ES-I3 (cell line): Measurements from ENCODE around the gene ETS2.
"Not testable (repeated sequence)": the region's sequence is repeated elsewhere in the genome, so short reads cannot be mapped to it uniquely, and the experiment has no call there.

ENCODE experiments used
- H3K36me3 ChIP-seq: 2 replicates; pipeline ENCODE4 v1.6.1; 2013; ENCODE audit warnings: mild to moderate bottlenecking, low read length, control low read depth, moderate library complexity; ENCODE audit not compliant: insufficient read depth
- H3K4me1 ChIP-seq: 2 replicates; pipeline ENCODE4 v1.6.1; 2013; ENCODE audit warnings: mild to moderate bottlenecking, control low read depth, low read length; ENCODE audit not compliant: insufficient read depth
- H3K9ac ChIP-seq: 2 replicates; pipeline ENCODE4 v1.6.1; 2013; ENCODE audit warnings: low read depth, mild to moderate bottlenecking, low read length, moderate library complexity
- H3K9me3 ChIP-seq: 2 replicates; pipeline ENCODE4 v1.6.1; 2013; ENCODE audit warnings: mild to moderate bottlenecking, low read length, moderate library complexity; ENCODE audit not compliant: control insufficient read depth, insufficient read depth

ETS2 gene

DNA sequence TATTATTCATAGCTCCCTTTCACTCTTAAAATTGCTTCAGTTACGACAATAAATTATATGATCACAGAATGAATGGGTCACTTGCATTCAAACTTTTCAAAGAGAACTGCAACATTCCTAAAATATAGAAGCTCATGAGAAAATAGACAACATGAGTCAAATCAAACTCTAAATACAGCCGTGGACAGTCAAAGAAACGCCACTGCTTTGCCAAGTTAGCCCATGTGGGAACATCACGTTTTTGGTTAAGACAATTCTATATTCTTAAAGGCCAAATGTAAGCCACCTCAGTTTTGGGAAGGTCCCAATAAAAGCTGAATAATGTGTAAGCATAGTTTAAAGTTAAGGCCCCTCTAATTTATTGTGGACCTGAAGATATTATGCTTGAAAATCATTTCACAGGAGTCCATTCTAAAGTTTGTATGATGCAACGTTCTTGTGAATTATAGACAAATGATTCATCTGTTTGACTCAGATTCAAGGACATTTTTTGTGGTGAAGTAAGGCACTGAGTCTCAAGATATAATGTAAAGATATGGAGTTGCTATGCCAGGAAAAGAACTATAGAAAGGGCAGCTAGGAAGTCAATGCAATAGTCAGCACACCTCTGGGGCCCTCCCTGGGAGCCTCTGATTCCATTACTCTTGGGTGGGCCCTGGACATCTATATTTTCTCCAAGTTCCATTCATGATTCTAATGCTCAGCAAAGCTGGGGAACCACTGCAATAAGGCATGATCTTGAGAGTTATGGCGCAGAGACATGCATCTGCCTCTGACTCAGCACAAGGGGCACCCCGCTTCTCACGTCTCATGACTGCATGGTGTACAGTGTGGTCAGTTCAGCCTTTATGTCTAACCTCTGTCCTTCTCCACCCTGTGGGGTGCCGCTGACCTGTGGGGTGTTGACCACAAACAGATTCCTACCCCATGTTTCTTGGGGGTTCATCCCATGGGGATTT, 33.9 kb downstream of the ETS2 start:
- Histone ChIP-seq H3K9ac (no peak overlapping the region), H3K9me3 (no peaks in the 10 kb centered on the region), H3K4me1 (no peaks in the 10 kb centered on the region), H3K36me3 (no peaks in the 10 kb centered on the region)

DNA sequence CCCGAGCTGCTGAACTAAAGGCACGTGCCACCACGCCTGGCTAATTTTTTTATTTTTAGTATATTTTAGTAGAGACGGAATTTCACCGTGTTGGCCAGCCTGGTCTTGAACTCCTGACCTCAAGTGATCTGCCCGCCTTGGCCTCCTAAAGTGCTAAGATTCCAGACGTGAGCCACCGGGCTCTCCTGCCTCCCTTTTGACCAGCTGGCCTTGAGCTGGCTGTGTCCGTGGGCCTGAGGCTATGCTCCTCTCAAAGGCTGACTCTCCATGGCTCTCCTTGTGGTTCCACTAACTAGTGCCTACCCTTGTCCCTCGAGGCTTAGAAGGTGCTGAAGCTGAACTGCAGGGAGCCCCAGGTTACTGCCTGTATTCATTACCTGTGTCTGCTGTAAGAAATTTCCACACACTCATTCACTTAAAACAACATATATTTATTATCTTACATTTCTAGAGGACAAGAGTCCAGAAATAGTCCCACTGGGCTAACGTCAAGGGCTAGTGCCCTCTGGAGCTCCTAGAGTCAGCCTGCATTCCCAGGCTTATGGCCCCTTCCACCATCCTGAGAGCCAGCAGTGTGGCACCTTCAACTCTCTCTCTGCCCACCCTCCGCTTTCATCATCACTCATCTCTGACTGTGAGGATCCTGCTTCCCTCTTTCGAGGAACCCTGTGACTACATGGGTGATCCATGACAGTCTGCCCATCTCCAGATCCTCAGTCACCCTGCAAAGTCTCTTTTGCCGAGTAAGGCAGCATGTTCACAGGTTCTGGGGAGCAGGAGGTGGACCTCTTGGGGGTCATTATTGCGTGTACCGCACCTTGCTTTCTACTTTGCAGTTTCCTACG, 34.9 kb downstream of the ETS2 start:
- Histone ChIP-seq H3K9me3 (no peaks in the 10 kb centered on the region), H3K9ac (no peak overlapping the region), H3K36me3 (no peaks in the 10 kb centered on the region), H3K4me1 (no peaks in the 10 kb centered on the region)

DNA sequence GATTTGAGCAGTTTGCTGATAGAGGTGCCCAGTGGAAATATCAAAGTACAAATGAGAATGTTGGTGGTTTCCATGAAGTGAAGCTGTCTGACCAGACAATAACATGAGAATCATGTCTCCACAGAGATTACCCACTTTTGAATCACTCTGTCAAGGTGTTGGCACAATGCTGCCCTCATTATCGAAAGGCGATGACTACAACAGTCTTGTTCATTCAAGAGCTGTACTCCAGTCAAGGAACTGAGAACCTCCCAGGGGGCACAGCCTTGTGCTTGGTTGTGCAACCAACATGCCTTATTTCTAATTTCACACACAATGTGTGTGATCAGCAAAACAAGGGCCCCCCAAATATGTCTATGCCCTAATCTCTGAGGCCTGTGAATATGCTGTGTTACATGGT, 35.7 kb downstream of the ETS2 start:
- no peaks in the 10 kb centered on the region for H3K36me3 ChIP-seq
- no peaks in the 10 kb centered on the region for H3K4me1 ChIP-seq
- no peak overlapping the region for H3K9ac ChIP-seq
- no peaks in the 10 kb centered on the region for H3K9me3 ChIP-seq

DNA sequence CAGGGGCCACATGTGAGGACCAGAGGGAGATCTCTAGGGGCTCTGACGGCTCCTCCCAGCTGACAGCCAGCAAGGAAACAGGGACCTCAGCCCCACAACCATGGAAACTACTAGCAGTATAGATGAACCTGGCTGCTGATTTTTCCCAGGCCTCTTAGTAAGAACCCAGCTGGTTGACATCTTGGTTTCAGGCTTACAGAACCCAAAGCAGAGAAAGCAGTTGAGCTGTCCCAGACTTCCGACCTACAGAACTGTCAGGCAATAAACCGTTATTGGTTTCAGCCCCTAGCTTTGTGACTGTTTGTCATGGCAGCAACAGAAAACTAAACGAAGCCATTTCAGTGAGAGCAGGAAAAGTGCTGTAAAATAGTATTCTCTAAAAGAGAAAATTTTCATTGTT, 36.4 kb downstream of the ETS2 start:
- Histone ChIP-seq H3K4me1 (no peaks in the 10 kb centered on the region), H3K9me3 (no peaks in the 10 kb centered on the region), H3K36me3 (no peaks in the 10 kb centered on the region), H3K9ac (no peak overlapping the region)

DNA sequence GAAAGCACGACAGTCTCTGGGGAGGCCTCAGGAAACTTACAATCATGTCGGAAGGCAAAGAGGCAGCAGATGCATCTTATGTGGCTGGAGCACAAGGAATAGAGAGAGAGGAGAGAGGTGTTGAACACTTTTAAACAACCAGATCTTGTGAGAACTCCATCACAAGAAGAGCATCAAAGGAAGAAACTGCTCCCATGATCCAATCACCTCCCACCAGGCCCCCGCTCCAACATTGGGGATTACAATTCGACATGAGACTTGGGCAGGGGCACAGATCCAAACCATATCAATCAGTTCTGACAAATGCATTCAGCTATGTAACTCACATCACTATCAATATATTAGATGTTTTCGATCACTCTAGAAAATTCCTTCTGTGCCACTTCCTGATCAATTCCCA, 37.6 kb downstream of the ETS2 start:
- no peaks in the 10 kb centered on the region for H3K36me3 ChIP-seq
- no peak overlapping the region for H3K9ac ChIP-seq
- 0 out of 2 replicates have a peak, but pooled peaks cover 3% of the 10 kb centered on the region for H3K4me1 ChIP-seq
- H3K9me3 ChIP-seq, result no peaks in the 10 kb centered on the region

DNA sequence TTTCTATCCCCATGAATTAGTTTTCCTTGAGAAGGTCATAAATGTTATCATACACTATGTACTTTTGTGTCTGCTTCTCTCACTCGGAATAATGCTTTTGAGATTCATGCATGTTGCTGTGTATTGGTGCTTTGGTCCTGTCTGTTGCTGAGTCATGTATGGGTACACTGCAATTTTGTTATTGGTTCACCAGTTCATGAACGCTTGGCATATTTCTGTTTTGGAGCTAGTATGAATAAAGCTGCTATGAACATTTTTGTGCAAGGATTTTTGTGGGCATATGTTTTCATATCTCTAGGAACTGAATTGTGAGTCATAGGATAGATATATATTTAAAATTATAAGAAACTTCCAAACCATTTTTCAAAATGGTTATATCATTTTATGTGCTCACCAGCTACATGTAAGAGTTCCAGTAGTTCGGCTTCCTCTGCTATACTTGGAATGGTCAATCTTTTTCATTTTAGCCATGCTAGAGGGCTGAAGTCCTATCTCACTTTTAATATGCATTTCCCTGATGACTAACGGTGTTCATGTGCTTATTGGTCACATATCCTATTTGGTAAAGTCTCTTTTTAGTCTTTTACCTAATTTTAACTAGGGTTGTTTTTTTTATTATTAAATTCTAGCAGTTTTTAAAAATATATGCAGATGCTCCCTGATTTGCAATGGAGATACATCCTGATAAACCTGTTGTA, 38.2 kb downstream of the ETS2 start:
- no peaks in the 10 kb centered on the region for H3K9me3 ChIP-seq
- H3K36me3 ChIP-seq, result no peaks in the 10 kb centered on the region
- no peak overlapping the region for H3K9ac ChIP-seq
- H3K4me1 ChIP-seq, result 0 out of 2 replicates have a peak, but pooled peaks cover 3% of the 10 kb centered on the region

DNA sequence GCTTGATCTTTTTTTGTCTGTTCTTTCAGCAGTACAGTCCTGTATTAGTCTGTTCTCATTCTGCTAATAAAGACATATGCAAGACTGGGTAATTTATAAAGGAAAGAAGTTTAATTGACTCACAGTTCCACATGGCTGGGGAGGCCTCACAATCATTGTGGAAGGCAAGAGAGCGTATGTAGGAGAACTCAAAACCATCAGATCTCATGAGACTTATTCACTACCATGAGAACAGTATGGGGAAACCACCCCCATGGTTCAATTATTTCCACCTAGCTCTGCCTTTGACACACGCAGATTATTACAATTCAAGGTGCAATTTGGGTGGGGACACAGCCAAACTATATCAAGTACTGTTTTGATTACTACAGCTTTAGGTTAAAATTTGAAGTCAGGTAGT, 39.6 kb downstream of the ETS2 start:
- not testable (repeated sequence) for H3K9me3 ChIP-seq, H3K4me1 ChIP-seq, H3K9ac ChIP-seq, H3K36me3 ChIP-seq

DNA sequence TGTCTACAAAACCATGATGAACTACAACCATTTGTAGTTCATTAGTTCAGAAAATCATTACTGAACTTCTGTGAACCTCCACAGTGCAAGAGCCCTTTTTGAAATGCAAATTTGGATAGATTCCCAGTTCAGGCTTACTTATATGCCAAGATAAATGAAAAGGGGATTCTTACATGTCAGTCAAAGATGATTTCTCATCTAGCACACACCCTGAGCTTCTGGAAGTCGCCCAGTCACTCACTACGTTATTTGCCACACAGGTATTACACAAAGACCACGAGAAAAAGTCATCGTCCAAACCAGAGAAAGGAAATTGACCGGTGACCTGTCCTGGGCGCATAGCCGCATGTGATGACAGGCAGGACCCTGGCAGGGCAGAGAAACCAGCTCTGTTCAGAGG, 41.8 kb downstream of the ETS2 start:
- H3K9me3 ChIP-seq, result no peaks in the 10 kb centered on the region
- no peak overlapping the region for H3K9ac ChIP-seq
- 0 out of 2 replicates have a peak, but pooled peaks cover 3% of the 10 kb centered on the region for H3K4me1 ChIP-seq
- no peaks in the 10 kb centered on the region for H3K36me3 ChIP-seq

DNA sequence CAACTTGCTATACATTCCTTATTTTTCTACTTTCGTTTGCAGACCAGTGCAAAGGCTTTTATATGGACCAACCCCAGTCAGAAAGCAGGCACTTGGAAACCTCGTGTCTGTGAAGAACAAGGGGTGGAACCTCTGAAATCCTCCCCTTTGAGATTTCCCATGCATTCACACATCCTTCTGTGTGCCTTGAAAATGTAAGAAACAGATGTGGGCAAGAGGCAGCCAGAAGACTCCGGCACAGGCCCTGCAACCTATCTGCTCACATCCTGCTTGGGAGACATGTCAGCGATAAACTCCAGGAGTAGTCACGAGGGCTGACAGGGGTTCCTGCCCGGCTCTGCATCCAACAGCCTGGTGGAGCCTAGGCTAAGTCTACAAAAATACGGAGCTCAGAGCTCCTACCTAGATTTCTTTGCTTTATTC, 42.5 kb downstream of the ETS2 start:
- Histone ChIP-seq H3K4me1 (0 out of 2 replicates have a peak, but pooled peaks cover 3% of the 10 kb centered on the region), H3K9me3 (no peaks in the 10 kb centered on the region), H3K9ac (no peak overlapping the region), H3K36me3 (no peaks in the 10 kb centered on the region)

DNA sequence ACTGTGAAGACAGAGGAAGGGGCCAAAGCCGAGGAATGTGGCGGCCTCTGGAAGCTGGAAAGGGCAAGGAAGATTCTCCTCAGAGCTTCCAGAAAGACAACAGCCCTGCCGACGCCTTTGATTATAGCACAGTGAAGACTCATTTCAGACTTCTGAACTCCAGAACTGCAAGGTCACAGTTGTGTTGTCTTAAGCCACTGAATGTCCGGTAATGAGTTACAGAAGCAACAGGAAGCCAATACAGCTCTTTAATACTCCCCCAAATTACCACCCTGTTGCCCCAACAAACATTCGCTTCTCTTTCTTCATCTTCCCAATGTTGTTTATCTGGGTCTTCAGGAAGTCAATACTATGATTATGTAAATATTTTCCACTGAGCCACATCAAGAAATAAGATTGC, 44.0 kb downstream of the ETS2 start:
- Histone ChIP-seq H3K4me1 (0 out of 2 replicates have a peak, but pooled peaks cover 3% of the 10 kb centered on the region), H3K36me3 (no peaks in the 10 kb centered on the region), H3K9me3 (no peaks in the 10 kb centered on the region), H3K9ac (no peak overlapping the region)

DNA sequence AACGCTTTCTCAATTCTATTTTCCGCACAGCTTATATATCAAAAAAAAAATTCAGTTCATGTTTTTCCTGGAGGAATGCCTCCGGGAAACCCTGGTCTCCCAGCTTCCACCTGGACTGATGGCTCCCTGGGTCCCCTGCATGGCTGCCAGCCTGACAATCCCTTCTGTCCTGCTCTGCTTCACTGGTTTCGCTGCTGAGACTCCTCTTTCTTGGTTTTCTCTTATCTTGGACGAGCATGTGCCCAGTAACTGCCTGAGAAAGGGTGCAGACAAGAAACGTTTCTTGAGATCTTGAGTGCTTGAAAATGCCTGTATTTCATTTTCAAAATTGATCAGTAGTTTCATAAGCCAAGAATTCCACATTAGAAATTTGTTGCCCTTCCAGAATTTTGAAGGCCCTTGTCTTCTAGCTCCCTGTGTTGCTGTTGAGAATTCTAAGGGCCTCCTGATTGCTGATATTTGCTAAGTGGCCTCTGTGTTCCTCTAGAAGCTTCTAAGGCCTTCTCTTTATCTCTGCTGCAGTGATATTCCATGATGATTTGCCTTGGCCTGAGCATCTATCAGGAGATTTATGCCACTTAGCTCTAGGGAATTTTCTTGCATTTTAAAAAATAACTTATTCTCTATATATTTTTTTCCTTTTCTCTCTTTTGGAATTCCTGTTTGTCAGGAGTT, 44.7 kb downstream of the ETS2 start:
- H3K9me3 ChIP-seq, result no peaks in the 10 kb centered on the region
- H3K36me3 ChIP-seq, result no peaks in the 10 kb centered on the region
- H3K9ac ChIP-seq, result no peak overlapping the region
- H3K4me1 ChIP-seq, result 0 out of 2 replicates have a peak, but pooled peaks cover 3% of the 10 kb centered on the region

DNA sequence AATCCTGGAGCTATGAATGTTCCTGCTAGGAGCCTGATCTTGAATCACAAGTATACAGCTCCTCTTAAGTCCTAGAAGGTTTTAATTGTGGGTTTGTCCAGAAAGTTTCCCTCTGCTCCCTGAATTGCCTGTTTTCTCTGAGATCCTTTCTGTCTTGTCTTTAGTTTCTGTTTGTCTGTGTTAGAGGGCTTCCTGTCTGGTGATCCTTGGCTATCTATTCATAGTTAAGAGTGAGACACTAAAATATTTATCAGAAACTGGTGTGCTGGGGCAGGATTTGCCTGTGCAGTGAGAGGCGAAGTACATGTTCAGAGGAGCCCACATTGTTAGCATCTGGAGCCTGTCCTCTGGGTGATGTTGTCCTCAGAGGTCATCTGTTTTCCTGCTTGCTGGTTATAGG, 45.4 kb downstream of the ETS2 start:
- Histone ChIP-seq H3K9ac (no peak overlapping the region), H3K9me3 (no peaks in the 10 kb centered on the region), H3K36me3 (no peaks in the 10 kb centered on the region), H3K4me1 (0 out of 2 replicates have a peak, but pooled peaks cover 3% of the 10 kb centered on the region)

DNA sequence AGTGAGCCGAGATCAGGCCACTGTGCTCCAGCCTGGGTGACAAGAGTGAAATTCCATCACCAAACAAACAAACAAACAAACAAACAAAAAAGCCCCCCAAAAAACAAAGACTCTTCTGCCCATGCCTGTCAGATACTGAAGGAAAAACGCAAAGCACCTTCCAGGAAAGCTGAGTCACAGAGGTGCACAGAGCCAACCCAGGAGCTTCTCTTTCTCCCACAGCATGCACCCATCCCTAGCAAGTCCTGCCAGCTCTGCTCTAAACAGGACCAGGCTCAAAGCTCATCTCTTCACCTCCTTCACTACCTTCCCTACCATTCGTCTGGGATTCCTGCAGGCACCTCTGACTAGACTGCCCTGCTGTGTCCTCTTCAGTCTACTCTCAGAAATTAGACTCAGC, 46.5 kb downstream of the ETS2 start:
- Histone ChIP-seq H3K9ac (no peak overlapping the region), H3K4me1 (0 out of 2 replicates have a peak, but pooled peaks cover 3% of the 10 kb centered on the region), H3K36me3 (no peaks in the 10 kb centered on the region), H3K9me3 (no peaks in the 10 kb centered on the region)

DNA sequence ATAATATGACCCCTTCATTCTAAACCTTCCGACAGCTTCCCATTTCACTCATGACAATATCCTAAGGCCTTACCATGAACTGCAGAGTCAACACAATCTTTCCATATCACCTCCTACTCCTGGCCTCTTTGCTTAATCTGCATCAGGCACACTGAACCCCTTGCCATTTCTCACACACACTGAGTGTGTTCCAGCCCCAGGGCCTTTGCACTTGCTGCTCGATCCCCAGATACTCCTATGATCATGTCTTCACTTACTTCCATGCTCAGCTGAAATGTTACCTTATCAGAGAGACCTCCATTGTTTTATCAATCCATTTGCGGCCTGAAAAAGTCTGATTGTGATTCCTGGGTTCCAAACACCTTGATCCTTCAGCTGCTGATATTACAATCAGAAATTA, 47.0 kb downstream of the ETS2 start:
- Histone ChIP-seq H3K36me3 (no peaks in the 10 kb centered on the region), H3K9me3 (no peaks in the 10 kb centered on the region), H3K9ac (no peak overlapping the region), H3K4me1 (0 out of 2 replicates have a peak, but pooled peaks cover under 1% of the 10 kb centered on the region)
